ENCODE data around the gene ORC6.

Gene ORC6

DNA sequence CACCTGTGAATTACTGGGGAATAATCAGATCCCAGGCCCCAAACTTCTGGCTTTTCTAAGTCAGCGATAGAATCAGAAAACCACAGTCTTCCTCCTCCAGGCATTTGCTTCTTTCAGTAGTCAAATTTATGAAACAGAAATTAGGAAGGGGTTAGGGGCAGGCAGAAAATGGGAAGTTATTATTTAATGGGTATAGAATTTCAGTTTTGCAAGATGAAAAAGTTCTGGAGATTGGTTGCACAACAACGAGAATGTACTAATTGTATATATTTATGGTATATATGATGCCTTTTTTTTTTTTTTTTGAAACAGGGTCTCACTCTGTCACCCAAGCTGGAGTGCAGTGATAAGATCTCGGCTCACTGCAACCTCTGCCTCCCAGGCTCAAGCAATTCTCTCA lies 23.5 kb downstream of the ORC6 start:
- H3K27ac ChIP-seq (ENCODE audit: extremely low read depth, low read depth, low read length): no peak overlapping the region
- no peak for TF ChIP-seq SP2 (tag by site-specific recombination; IDR thresholded peaks at IDR 0.05)
- TF ChIP-seq MYNN (tag by site-specific recombination; IDR thresholded peaks at IDR 0.05; ENCODE audit: borderline replicate concordance): no peak
- H3K4me3 ChIP-seq (ENCODE audit: low read depth, low read length): no peak overlapping the region
- ChIA-PET CTCF (no interaction called here), POLR2A (no interaction called here)
- no peaks in the 10 kb centered on the region for H3K36me3 ChIP-seq (ENCODE audit: control insufficient read depth in 2 of 2, insufficient read depth in 1 of 2, low read length in 2 of 2)
- no peaks in the 10 kb centered on the region for H3K9me3 ChIP-seq (ENCODE audit: control insufficient read depth, insufficient read depth, low read depth, low read length)
- H3K4me1 ChIP-seq (ENCODE audit: control insufficient read depth, insufficient read depth, low read length): no peaks in the 10 kb centered on the region

DNA sequence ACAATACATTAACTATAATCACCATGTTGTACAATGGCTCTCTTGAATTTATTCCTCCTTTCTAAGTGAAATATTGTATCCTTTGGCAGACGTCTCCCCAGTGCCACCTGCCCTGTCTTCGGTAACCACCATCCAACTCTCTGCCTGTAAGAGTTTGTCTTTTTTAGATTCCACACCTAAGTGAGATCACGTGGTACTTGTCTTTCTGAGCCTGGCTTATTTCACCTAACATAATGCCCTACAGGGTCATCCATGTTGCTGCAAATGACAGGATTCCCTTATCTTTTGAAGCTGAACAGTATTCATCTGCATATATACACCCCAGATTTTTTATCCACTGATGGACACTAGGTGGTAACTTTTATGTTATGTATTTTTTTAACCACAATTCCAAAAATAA lies 24.2 kb downstream of the ORC6 start:
- ChIA-PET POLR2A (no interaction called here), CTCF (interaction anchor here (0.8 kb wide), 1 partner anchor 40 kb away, joined by 3 read pairs; no protein-coding TSS in a partner anchor)
- H3K27ac ChIP-seq (ENCODE audit: extremely low read depth, low read depth, low read length): no peak overlapping the region
- no peaks in the 10 kb centered on the region for H3K9me3 ChIP-seq (ENCODE audit: control insufficient read depth, insufficient read depth, low read depth, low read length)
- no peaks in the 10 kb centered on the region for H3K4me1 ChIP-seq (ENCODE audit: control insufficient read depth, insufficient read depth, low read length)
- no peak overlapping the region for H3K4me3 ChIP-seq (ENCODE audit: low read depth, low read length)
- no peaks in the 10 kb centered on the region for H3K36me3 ChIP-seq (ENCODE audit: control insufficient read depth in 2 of 2, insufficient read depth in 1 of 2, low read length in 2 of 2)
- TF ChIP-seq ZNF211 (tag by site-specific recombination; IDR thresholded peaks at IDR 0.05; ENCODE audit: low read depth) (no peak), FEZF1 (tag by site-specific recombination; IDR thresholded peaks at IDR 0.05) (no peak), GLIS1 (tag by site-specific recombination; IDR thresholded peaks at IDR 0.05) (no peak), ZNF707 (tag by site-specific recombination; IDR thresholded peaks at IDR 0.05) (no peak), SETDB1 (IDR thresholded peaks at IDR 0.05; ENCODE audit: insufficient read length, low read length) (no peak), ZNF629 (tag by site-specific recombination; IDR thresholded peaks at IDR 0.05) (no peak), ZNF146 (tag by site-specific recombination; IDR thresholded peaks at IDR 0.05) (no peak)
- TF ChIP-seq, protein P1, sequence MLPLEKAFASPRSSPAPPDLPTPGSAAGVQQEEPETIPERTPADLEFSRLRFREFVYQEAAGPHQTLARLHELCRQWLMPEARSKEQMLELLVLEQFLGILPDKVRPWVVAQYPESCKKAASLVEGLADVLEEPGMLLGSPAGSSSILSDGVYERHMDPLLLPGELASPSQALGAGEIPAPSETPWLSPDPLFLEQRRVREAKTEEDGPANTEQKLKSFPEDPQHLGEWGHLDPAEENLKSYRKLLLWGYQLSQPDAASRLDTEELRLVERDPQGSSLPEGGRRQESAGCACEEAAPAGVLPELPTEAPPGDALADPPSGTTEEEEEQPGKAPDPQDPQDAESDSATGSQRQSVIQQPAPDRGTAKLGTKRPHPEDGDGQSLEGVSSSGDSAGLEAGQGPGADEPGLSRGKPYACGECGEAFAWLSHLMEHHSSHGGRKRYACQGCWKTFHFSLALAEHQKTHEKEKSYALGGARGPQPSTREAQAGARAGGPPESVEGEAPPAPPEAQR (tag by site-specific recombination; IDR thresholded peaks at IDR 0.05): no peak
- TF ChIP-seq, protein P2, sequence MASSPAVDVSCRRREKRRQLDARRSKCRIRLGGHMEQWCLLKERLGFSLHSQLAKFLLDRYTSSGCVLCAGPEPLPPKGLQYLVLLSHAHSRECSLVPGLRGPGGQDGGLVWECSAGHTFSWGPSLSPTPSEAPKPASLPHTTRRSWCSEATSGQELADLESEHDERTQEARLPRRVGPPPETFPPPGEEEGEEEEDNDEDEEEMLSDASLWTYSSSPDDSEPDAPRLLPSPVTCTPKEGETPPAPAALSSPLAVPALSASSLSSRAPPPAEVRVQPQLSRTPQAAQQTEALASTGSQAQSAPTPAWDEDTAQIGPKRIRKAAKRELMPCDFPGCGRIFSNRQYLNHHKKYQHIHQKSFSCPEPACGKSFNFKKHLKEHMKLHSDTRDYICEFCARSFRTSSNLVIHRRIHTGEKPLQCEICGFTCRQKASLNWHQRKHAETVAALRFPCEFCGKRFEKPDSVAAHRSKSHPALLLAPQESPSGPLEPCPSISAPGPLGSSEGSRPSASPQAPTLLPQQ (tag by site-specific recombination; IDR thresholded peaks at IDR 0.05): no peak
- TF ChIP-seq, protein P3, sequence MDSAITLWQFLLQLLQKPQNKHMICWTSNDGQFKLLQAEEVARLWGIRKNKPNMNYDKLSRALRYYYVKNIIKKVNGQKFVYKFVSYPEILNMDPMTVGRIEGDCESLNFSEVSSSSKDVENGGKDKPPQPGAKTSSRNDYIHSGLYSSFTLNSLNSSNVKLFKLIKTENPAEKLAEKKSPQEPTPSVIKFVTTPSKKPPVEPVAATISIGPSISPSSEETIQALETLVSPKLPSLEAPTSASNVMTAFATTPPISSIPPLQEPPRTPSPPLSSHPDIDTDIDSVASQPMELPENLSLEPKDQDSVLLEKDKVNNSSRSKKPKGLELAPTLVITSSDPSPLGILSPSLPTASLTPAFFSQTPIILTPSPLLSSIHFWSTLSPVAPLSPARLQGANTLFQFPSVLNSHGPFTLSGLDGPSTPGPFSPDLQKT (IDR thresholded peaks at IDR 0.05; ENCODE audit: borderline replicate concordance, low read depth, low read length): no peak

DNA sequence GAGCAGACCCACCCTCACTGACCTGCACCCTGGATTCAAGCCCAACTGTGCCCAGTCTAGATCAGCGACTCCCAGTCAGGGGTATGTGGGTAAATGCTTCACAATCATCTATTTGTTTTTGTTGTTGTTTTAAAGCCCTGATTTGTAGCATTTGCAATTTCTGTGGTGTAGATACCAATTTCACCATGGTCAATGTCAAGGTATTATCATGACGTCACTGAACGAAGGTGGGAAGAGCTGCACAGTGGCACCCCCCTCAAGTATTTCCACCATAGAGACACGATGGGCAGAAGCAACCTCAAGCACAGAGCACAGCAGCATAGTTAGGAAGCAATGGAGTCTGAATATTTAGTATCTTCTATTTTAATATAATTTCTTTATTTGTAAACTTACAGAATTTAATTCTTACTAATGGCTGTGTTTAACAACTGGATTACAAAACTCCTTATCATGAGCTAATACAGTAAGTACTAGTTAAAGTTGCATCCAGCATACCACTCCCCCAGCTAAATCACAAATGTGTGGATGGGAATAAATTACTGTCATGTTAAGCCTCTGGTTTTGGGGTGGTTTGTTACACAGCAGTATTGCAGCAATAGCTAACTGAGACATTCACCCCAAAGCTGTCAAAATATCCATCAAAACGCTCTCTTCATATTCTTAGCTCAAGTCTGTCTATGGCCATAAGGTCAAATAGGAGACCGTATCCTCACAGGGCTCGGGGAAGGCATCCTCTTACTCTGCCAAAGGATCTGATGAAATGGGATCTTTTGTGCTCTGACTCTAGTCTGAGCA lies 25.5 kb downstream of the ORC6 start:
- Histone ChIP-seq H3K9me3 (ENCODE audit: control insufficient read depth, insufficient read depth, low read depth, low read length) (no peaks in the 10 kb centered on the region), H3K4me3 (ENCODE audit: low read depth, low read length) (no peak overlapping the region), H3K4me1 (ENCODE audit: control insufficient read depth, insufficient read depth, low read length) (no peaks in the 10 kb centered on the region), H3K36me3 (ENCODE audit: control insufficient read depth in 2 of 2, insufficient read depth in 1 of 2, low read length in 2 of 2) (no peaks in the 10 kb centered on the region), H3K27ac (ENCODE audit: extremely low read depth, low read depth, low read length) (no peak overlapping the region)
- ChIA-PET CTCF (no interaction called here), POLR2A (no interaction called here)
- TF ChIP-seq, protein P4, sequence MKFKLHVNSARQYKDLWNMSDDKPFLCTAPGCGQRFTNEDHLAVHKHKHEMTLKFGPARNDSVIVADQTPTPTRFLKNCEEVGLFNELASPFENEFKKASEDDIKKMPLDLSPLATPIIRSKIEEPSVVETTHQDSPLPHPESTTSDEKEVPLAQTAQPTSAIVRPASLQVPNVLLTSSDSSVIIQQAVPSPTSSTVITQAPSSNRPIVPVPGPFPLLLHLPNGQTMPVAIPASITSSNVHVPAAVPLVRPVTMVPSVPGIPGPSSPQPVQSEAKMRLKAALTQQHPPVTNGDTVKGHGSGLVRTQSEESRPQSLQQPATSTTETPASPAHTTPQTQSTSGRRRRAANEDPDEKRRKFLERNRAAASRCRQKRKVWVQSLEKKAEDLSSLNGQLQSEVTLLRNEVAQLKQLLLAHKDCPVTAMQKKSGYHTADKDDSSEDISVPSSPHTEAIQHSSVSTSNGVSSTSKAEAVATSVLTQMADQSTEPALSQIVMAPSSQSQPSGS (tag by site-specific recombination; IDR thresholded peaks at IDR 0.05; ENCODE audit: low read depth): no peak
- no peak for TF ChIP-seq ZNF433 (tag by site-specific recombination; IDR thresholded peaks at IDR 0.05; ENCODE audit: low read depth)
- TF ChIP-seq ZNF311 (tag by site-specific recombination; IDR thresholded peaks at IDR 0.05; ENCODE audit: borderline replicate concordance): no peak
- no peak for TF ChIP-seq ZNF121 (tag by site-specific recombination; IDR thresholded peaks at IDR 0.05)
- no peak for TF ChIP-seq ZSCAN23 (tag by site-specific recombination; IDR thresholded peaks at IDR 0.05)
- TF ChIP-seq, protein P5, sequence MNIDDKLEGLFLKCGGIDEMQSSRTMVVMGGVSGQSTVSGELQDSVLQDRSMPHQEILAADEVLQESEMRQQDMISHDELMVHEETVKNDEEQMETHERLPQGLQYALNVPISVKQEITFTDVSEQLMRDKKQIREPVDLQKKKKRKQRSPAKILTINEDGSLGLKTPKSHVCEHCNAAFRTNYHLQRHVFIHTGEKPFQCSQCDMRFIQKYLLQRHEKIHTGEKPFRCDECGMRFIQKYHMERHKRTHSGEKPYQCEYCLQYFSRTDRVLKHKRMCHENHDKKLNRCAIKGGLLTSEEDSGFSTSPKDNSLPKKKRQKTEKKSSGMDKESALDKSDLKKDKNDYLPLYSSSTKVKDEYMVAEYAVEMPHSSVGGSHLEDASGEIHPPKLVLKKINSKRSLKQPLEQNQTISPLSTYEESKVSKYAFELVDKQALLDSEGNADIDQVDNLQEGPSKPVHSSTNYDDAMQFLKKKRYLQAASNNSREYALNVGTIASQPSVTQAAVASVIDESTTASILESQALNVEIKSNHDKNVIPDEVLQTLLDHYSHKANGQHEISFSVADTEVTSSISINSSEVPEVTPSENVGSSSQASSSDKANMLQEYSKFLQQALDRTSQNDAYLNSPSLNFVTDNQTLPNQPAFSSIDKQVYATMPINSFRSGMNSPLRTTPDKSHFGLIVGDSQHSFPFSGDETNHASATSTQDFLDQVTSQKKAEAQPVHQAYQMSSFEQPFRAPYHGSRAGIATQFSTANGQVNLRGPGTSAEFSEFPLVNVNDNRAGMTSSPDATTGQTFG (tag by site-specific recombination; IDR thresholded peaks at IDR 0.05; ENCODE audit: borderline replicate concordance): no peak
- TF ChIP-seq RBAK (tag by site-specific recombination; IDR thresholded peaks at IDR 0.05): 0 out of 2 replicates have a peak, but pooled peaks have one; percentile 33

Measured in HEK293 (cell line).